H9 (cell line): ENCODE results near the gene CDKL4. TPM values are rescaled to one million over a fixed set of nuclear protein-coding genes. Genes with fewer than 3 reads are reported as not detected.

ENCODE experiments used
- DNase-seq: peaks from one replicate; pipeline ENCODE4 v3.0.0-alpha.2; 2017
- H2AFZ ChIP-seq: one replicate; pipeline ENCODE4 v1.6.1; 2013; ENCODE audit warnings: mild to moderate bottlenecking, low read length, control low read depth, moderate library complexity
- H2AK5ac ChIP-seq: 2 replicates; pipeline ENCODE4 v1.6.1; 2013; ENCODE audit warnings: low read length, control low read depth, mixed read lengths; ENCODE audit not compliant: insufficient read length
- H2BK120ac ChIP-seq: one replicate; pipeline ENCODE4 v1.6.1; 2013; ENCODE audit warnings: low read depth, mild to moderate bottlenecking, low read length, control low read depth, inconsistent platforms; ENCODE audit not compliant: poor library complexity, severe bottlenecking
- H2BK12ac ChIP-seq: 2 replicates; pipeline ENCODE4 v1.6.1; 2013; ENCODE audit warnings: low read length, control low read depth, mixed read lengths, low read depth; ENCODE audit not compliant: insufficient read length
- H2BK15ac ChIP-seq: 2 replicates; pipeline ENCODE4 v1.6.1; 2013; ENCODE audit warnings: low read depth, low read length, control low read depth
- H2BK20ac ChIP-seq: one replicate; pipeline ENCODE4 v1.6.1; 2013; ENCODE audit warnings: low read depth, mild to moderate bottlenecking, low read length, control low read depth, inconsistent platforms; ENCODE audit not compliant: poor library complexity, severe bottlenecking
- H2BK5ac ChIP-seq: 2 replicates; pipeline ENCODE4 v1.6.1; 2013; ENCODE audit warnings: low read length, control low read depth, mixed read lengths; ENCODE audit not compliant: insufficient read length
- H3K14ac ChIP-seq: 2 replicates; pipeline ENCODE4 v1.6.1; 2013; ENCODE audit warnings: low read length, control low read depth; ENCODE audit not compliant: insufficient read depth
- H3K18ac ChIP-seq: 2 replicates; pipeline ENCODE4 v1.6.1; 2013; ENCODE audit warnings: low read depth, mild to moderate bottlenecking, mixed read lengths, low read length, control low read depth; ENCODE audit not compliant: insufficient read length
- H3K23ac ChIP-seq: 2 replicates; pipeline ENCODE4 v1.6.1; 2013; ENCODE audit warnings: low read length, control low read depth, mixed read lengths, low read depth; ENCODE audit not compliant: insufficient read length
- H3K23me2 ChIP-seq: 2 replicates; pipeline ENCODE4 v1.6.1; 2013; ENCODE audit warnings: low read depth, mild to moderate bottlenecking, mixed read lengths, low read length, control low read depth; ENCODE audit not compliant: insufficient read length, poor library complexity, severe bottlenecking
- H3K27ac ChIP-seq: 2 replicates; pipeline ENCODE4 v1.5.1; 2013; ENCODE audit warnings: low read length, control low read depth, mixed read lengths, low read depth; ENCODE audit not compliant: insufficient read length
- H3K27me3 ChIP-seq: 2 replicates; pipeline ENCODE4 v1.6.1; 2013; ENCODE audit warnings: low read length, control low read depth, inconsistent platforms; ENCODE audit not compliant: insufficient read depth
- H3K4ac ChIP-seq: 2 replicates; pipeline ENCODE4 v1.6.1; 2013; ENCODE audit warnings: low read depth, mild to moderate bottlenecking, control low read depth, inconsistent platforms, low read length, moderate library complexity
- H3K4me1 ChIP-seq: 2 replicates; pipeline ENCODE4 v1.6.1; 2013; ENCODE audit warnings: low read length, control low read depth, inconsistent platforms; ENCODE audit not compliant: insufficient read depth
- H3K4me2 ChIP-seq: 2 replicates; pipeline ENCODE4 v1.6.1; 2013; ENCODE audit warnings: low read length, control low read depth, mixed read lengths; ENCODE audit not compliant: insufficient read length, insufficient read depth
- H3K56ac ChIP-seq: 2 replicates; pipeline ENCODE4 v1.6.1; 2013; ENCODE audit warnings: low read depth, mild to moderate bottlenecking, mixed read lengths, low read length, control low read depth; ENCODE audit not compliant: insufficient read length
- H3K79me1 ChIP-seq: 2 replicates; pipeline ENCODE4 v1.6.1; 2013; ENCODE audit warnings: low read depth, mild to moderate bottlenecking, moderate library complexity, low read length, control low read depth, inconsistent platforms; ENCODE audit not compliant: insufficient read depth, poor library complexity, severe bottlenecking
- H3K79me2 ChIP-seq: 2 replicates; pipeline ENCODE4 v1.6.1; 2013; ENCODE audit warnings: low read length, control low read depth, inconsistent platforms; ENCODE audit not compliant: insufficient read depth
- H3K9ac ChIP-seq: 2 replicates; pipeline ENCODE4 v1.6.1; 2013; ENCODE audit warnings: low read length, control low read depth, mixed read lengths; ENCODE audit not compliant: insufficient read length; ENCODE audit errors: extremely low read depth
- H3K9me3 ChIP-seq: one replicate; pipeline ENCODE4 v1.6.1; 2013; ENCODE audit warnings: low read depth, low read length, inconsistent platforms; ENCODE audit not compliant: control insufficient read depth
- H3T11ph ChIP-seq: one replicate; pipeline ENCODE4 v1.6.1; 2013; ENCODE audit warnings: mild to moderate bottlenecking, low read length, control low read depth, inconsistent platforms
- H4K20me1 ChIP-seq: one replicate; pipeline ENCODE4 v1.6.1; 2013; ENCODE audit not compliant: control insufficient read depth, insufficient read length, insufficient read depth
- H4K5ac ChIP-seq: 2 replicates; pipeline ENCODE4 v1.6.1; 2013; ENCODE audit warnings: low read depth, mild to moderate bottlenecking, mixed read lengths, low read length, control low read depth; ENCODE audit not compliant: insufficient read length
- H4K8ac ChIP-seq: replicated peaks from 2 replicates; pipeline ENCODE4 v1.6.1; 2013; ENCODE audit warnings: low read length, control low read depth, mixed read lengths, low read depth; ENCODE audit not compliant: insufficient read length
- H4K91ac ChIP-seq: 2 replicates; pipeline ENCODE4 v1.6.1; 2013; ENCODE audit warnings: low read depth, mild to moderate bottlenecking, moderate library complexity, mixed read lengths, low read length, control low read depth; ENCODE audit not compliant: insufficient read length
- H3K27ac Mint-ChIP-seq, 3 experiments: 2 replicates in 2 of 3; 3 replicates in 1 of 3; pipeline ENCODE4 v1.8.0; 2020 to 2021; ENCODE audit warnings: mixed read lengths in 3 of 3, mild to moderate bottlenecking in 1 of 3, moderate library complexity in 1 of 3
- H3K27me3 Mint-ChIP-seq: 2 replicates; pipeline ENCODE4 v1.8.0; 2021; ENCODE audit warnings: low read depth, mild to moderate bottlenecking, moderate library complexity, mixed read lengths
- H3K36me3 Mint-ChIP-seq, 3 experiments: 2 replicates in 2 of 3; 3 replicates in 1 of 3; pipeline ENCODE4 v1.8.0; 2020 to 2021; ENCODE audit warnings: low read depth in 3 of 3, mixed read lengths in 3 of 3; ENCODE audit not compliant: insufficient read depth in 1 of 3
- H3K4me1 Mint-ChIP-seq, 2 experiments: 2 replicates each; pipeline ENCODE4 v1.8.0; 2020; ENCODE audit warnings: mixed read lengths in 2 of 2
- H3K4me3 Mint-ChIP-seq, 2 experiments: 2 replicates in 1 of 2; 3 replicates in 1 of 2; pipeline ENCODE4 v1.8.0; 2020 to 2021; ENCODE audit warnings: mild to moderate bottlenecking in 2 of 2, mixed read lengths in 2 of 2, moderate library complexity in 1 of 2
- H3K9me3 Mint-ChIP-seq, 2 experiments: 2 replicates in 1 of 2; 3 replicates in 1 of 2; pipeline ENCODE4 v1.8.0; 2020; ENCODE audit warnings: mild to moderate bottlenecking in 2 of 2, mixed read lengths in 2 of 2, moderate library complexity in 1 of 2
- CTCF ChIP-seq: fragments of 200-600 bp; sonication (generic); conservative IDR thresholded peaks from 3 replicates; pipeline ENCODE4 v1.8.0; 2021; ENCODE audit warnings: antibody characterized with exemption, mild to moderate bottlenecking
- whole genome bisulfite sequencing: extraction: QIAGEN DNeasy Blood & Tissue Kit; methylation state at CpG from one replicate; pipeline ENCODE4 v1.1.7; 2013; ENCODE audit warnings: missing lambda C conversion rate, low lambda C conversion rate, mixed read lengths; ENCODE audit not compliant: insufficient read length; ENCODE audit errors: extremely low coverage; 5-methylcytosine and 5-hydroxymethylcytosine counted together
- total RNA-seq: library from RNA; stranded (reverse); gene quantifications from 2 replicates; pipeline ENCODE4 v1.2.1, GENCODE V29; 2021

The CDKL4 gene
- total RNA-seq, 1 experiment from 2014 or later: not detected

GRCh38 chr2:39159283-39159682 lies 84.5 kb downstream of the CDKL4 start:
- H4K5ac ChIP-seq: no peak overlapping the region
- no peak overlapping the region for H4K91ac ChIP-seq
- no CpG with 5 or more reads among the region's 2 CpGs for WGBS
- no peak overlapping the region for H2BK20ac ChIP-seq
- no peaks in the 10 kb centered on the region for H3K79me1 ChIP-seq
- no peak overlapping the region for H3K14ac ChIP-seq
- H3K27ac Mint-ChIP-seq: no peak overlapping the region
- TF ChIP-seq CTCF: no peak
- no peak overlapping the region for H3T11ph ChIP-seq
- H3K4me1 Mint-ChIP-seq: peaks cover 14 to 23% of the 10 kb centered on the region in 2 experiments
- no peaks in the 10 kb centered on the region for H3K36me3 Mint-ChIP-seq
- H3K23ac ChIP-seq: no peak overlapping the region
- H4K20me1 ChIP-seq: no peaks in the 10 kb centered on the region
- H3K23me2 ChIP-seq: no peaks in the 10 kb centered on the region
- H3K4me3 Mint-ChIP-seq: no peak overlapping the region
- no peak overlapping the region for H3K27ac ChIP-seq
- peaks cover 3% of the 10 kb centered on the region; the same call in 1 of the 2 replicates for H3K4me1 ChIP-seq
- H3K4ac ChIP-seq: no peak overlapping the region
- H3K79me2 ChIP-seq: no peaks in the 10 kb centered on the region
- no peak overlapping the region for H2AFZ ChIP-seq
- H2BK120ac ChIP-seq: no peak overlapping the region
- H3K9me3 Mint-ChIP-seq: no peaks in the 10 kb centered on the region
- H2BK15ac ChIP-seq: no peak overlapping the region
- H3K18ac ChIP-seq: no peak overlapping the region
- no peaks in the 10 kb centered on the region for H3K27me3 ChIP-seq
- H2BK5ac ChIP-seq: no peak overlapping the region
- H3K9ac ChIP-seq: no peak overlapping the region
- no peak for DNase-seq
- H2AK5ac ChIP-seq: no peak overlapping the region
- H3K9me3 ChIP-seq: no peaks in the 10 kb centered on the region
- H3K56ac ChIP-seq: no peak overlapping the region
- no peak overlapping the region for H3K4me2 ChIP-seq
- no peaks in the 10 kb centered on the region for H3K27me3 Mint-ChIP-seq
- no peak overlapping the region for H2BK12ac ChIP-seq
- no peak overlapping the region for H4K8ac ChIP-seq
